Uterus (tissue), 4 donors: ENCODE results near the gene PKNOX1. TPM values are rescaled to one million over a fixed set of nuclear protein-coding genes. Genes with fewer than 3 reads are reported as not detected.

Experiments
- microRNA-seq: library from miRNA; unstranded; fragments of <30 nt; microRNA quantifications from one replicate; pipeline ENCODE4, GENCODE V29; 2016; ENCODE audit warnings: borderline microRNAs expressed, borderline replicate concordance
- small RNA-seq: library from RNA; depleted of rRNA; stranded (forward); fragments of <200 nt; gene quantifications from one replicate; pipeline ENCODE3, GENCODE V24; 2016
- total RNA-seq, 4 donors: library from RNA; depleted of rRNA in 3 of 4; stranded (reverse); fragments of >200 nt in 3 of 4; gene quantifications; one replicate each; pipeline versions ENCODE4 v1.1.0 to v1.2.4, GENCODE V29; 2014 to 2023
- donor health status: DM: yes; HTN: yes; CAD: no.

The PKNOX1 gene
- total RNA-seq, 4 donors from 2014 or later = 6.2 to 82.5 (median 26.4) TPM

Small RNA genes lying within 50 kb of the gene (microRNA-seq; reads per million reads assigned to microRNA genes)
- gene MIR5692B = not detected

Small RNA genes lying within 50 kb of the gene (small RNA-seq; reads per million reads assigned to genes)
- not detected for gene MIR5692B

Other genes with a start within 250 kb of the PKNOX1 start
- 10 to 100 TPM in 2 of 4 donors, 1 to 10 TPM in 1, not detected in 1; 6.4 to 19.1 (median 17.8) TPM for gene WDR4, start 95.0 kb upstream of the PKNOX1 start, total RNA-seq
- gene NDUFV3, start 81.3 kb upstream of the PKNOX1 start, total RNA-seq = 10 to 100 TPM; 41.5 to 55.9 (median 45.7) TPM
- gene ERVH48-1, start 48.9 kb upstream of the PKNOX1 start, total RNA-seq = not detected
- gene CBS, start 101.3 kb downstream of the PKNOX1 start, total RNA-seq = 10 to 100 TPM in 1 of 4 donors, 1 to 10 TPM in 3; 2.6 to 11.4 (median 6.3) TPM
- 10 to 100 TPM; 17.9 to 52.6 (median 31.4) TPM for gene U2AF1, start 133.0 kb downstream of the PKNOX1 start, total RNA-seq
- gene CRYAA, start 194.4 kb downstream of the PKNOX1 start, total RNA-seq = not detected